AG10803 (cell line): ENCODE data around the gene FGFBP3.
A peak's percentile ranks its signal among the peaks of the same experiment; 100 is the strongest.

ENCODE experiments used
- DNase-seq: peaks from one replicate; pipeline ENCODE4 v3.0.0; 2010; ENCODE audit warnings: low read depth
- H3K4me3 ChIP-seq: 2 replicates; pipeline ENCODE4 v1.5.1; 2011; ENCODE audit warnings: mild to moderate bottlenecking, low read length, control low read depth
- CTCF ChIP-seq: conservative IDR thresholded peaks from 2 replicates; pipeline ENCODE4 v1.5.1; 2011; ENCODE audit warnings: mild to moderate bottlenecking, low read length, control low read depth, inconsistent platforms

FGFBP3 gene

DNA sequence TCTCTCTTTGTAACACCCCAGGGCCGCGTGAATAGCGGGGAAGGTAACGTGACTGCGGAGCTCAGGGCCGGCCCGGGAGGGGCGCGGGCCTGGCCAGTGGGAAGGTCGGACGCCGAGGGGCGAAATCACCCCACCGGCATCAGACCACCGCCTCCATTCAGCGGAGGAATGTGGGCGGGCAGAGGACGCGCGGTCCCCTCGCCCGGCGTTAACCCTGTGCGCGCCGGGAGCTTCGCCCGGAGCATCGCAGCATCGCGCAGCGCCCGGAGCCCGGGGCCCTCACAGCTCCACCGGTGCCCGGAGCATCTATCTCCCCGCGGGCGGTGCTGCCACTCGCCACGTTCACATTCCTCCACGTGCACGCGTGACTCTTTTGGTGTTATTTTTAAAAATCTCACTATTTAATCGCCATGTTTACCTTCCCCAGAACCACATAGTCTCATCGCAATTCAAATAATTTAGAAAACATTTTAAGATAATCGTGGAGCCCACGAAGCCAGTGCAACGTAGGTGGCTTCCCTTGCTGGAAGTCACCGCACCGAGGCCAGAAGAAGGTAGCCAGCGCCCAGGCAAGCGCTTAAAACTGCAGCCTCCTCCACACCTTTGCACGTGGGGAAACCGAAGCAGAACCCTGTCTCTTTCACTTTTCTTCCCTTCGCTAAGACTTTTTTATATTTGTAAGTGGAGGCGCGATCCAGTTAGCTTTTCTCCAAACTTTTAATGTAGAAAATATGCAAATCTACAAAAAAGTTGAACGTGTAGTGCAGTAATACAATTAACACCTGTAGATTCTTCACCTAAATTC, 21.8 kb downstream of the FGFBP3 start:
- peak overlapping the region; percentile 50 for H3K4me3 ChIP-seq
- no peak for DNase-seq
- TF ChIP-seq CTCF, result no peak

- peak overlapping the region; percentile 50 for H3K4me3 ChIP-seq
- DNase-seq, result no peak
- TF ChIP-seq CTCF, result no peak
Observed at GRCh38 chr10:91886954-91887271, 22.4 kb downstream of the FGFBP3 start.

DNA sequence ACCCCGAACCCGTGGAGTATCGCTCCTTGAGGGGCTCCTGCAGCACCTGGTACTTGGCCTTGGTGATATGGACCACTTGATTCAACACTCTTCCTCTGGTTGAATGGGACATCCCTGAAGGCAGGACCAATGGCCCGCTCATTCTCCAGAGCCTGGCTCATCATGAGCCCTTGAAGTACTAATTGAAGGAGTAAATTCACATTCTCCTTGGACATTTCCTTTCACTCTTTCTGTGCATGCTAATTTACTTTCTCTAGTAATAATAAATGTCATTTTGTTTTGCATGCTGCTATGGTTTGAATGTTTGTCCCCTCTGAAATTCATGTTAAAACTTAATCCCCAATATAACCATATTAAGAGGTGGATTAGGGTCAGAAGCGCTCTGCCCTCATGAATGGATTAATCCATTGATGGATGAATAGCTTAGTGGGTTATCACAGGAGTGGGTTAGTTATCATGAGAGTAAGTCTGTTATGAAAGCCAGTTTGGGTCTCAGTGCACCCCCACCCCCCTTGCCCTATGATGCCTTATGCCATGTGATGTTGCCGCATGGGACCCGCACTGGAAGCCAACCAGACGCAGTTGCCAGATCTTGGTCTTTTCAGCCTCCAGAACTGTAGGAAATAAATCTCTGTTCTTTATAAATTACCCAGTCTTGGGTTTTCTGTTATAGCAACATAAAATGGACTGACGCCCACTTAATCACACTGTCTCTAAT, 23.8 kb downstream of the FGFBP3 start:
- no peak for DNase-seq
- no peak overlapping the region for H3K4me3 ChIP-seq
- TF ChIP-seq CTCF, result no peak

- no peak for DNase-seq
- no peak overlapping the region for H3K4me3 ChIP-seq
- no peak for TF ChIP-seq CTCF
Observed at GRCh38 chr10:91884536-91884935, 24.8 kb downstream of the FGFBP3 start.

DNA sequence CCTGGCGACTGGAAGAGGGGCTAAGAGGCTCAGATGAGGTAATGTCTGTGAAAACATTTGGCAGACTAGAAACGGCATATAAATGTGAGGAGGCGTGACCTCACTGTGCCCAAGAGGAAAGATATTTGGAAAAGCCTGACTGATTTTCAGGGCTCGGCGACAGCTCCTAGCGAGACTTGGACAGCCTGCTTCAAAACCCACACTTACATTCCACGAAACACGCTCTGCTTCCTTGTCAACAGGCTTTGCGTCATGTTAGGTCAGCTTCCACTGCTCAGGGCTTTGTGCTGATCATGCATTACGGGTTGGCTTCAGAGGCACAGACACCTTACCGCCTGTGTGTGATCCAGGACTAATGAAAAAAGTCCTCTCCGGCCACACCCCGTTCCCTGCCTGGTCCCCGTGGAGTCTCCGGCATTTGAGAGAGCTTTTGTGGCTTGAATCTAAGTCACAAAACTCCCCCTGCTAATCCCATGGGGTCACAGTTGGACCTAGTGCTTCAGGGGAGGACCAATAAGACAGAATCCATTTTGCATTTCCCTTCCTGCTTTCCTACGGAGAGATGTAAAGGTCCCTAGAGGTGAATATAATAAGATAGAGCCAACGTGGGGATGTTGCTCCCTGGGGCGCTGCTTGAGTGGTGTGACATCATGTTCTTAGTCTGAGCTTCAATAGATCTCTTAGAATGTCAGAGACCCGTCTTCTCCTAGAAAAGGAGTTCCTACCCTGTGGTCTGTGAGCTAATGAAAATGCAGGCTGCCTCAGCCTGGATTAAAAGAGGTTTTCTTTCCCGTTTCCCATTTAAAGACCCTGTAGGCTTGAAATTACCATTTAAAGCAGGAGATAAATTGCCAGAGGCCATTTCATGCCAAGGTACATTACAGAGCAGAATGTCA, 25.5 kb downstream of the FGFBP3 start:
- no peak for TF ChIP-seq CTCF
- DNase-seq, result peak; percentile 61
- H3K4me3 ChIP-seq, result peak overlapping the region; percentile 33

DNA sequence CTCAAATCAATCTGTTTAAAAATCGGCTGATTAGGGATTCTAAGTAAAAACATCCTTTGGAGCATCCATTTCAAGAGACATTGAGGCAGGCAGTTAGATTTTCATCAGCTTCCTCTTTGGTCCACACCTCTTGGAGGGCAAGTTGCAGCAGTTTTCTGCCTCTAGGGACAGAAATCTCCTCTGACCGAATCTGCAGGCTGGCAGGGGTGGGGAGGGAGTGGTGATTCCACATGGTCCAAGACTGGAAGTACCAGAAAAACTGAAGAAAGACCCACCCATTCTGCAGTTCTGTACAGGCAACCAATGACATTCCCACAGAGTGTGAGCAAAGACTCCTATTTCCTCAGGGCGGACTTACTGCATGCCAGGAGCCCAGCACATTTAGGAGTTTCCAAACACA, 29.0 kb downstream of the FGFBP3 start:
- TF ChIP-seq CTCF, result no peak
- no peak for DNase-seq
- H3K4me3 ChIP-seq, result no peak overlapping the region
